Measurements from ENCODE around the gene CDH16.
"Not testable (repeated sequence)": the region's sequence is repeated elsewhere in the genome, so short reads cannot be mapped to it uniquely, and the experiment has no call there.

CDH16 gene

GRCh38 chr16:66959704-66960161, 41.0 kb upstream of the CDH16 start:
- CTCF ChIA-PET = interaction anchor here (0.8 to 6.1 kb wide), 19 partner anchors 8 to 227 kb away, joined by 3 to 57 read pairs (median 7); partner anchors contain the start of genes B3GNT9 and TRADD

GRCh38 chr16:66958857-66959703, 40.4 kb upstream of the CDH16 start:
- no peak for DNase-seq (ENCODE audit: low read depth, low spot score)
- ChIA-PET CTCF (interaction anchor here (0.8 to 6.1 kb wide), 21 partner anchors 8 to 228 kb away, joined by 3 to 57 read pairs (median 7); partner anchors contain the start of genes B3GNT9 and TRADD), POLR2A (no interaction called here)
- no peak overlapping the region for H3K4me3 ChIP-seq (ENCODE audit: low read depth, low read length)
- no peak for TF ChIP-seq CTCF (IDR thresholded peaks at IDR 0.05; ENCODE audit: insufficient read depth, low read length, missing control alignments)

More at GRCh38 chr16:66959704-66960161, 41.0 kb upstream of the CDH16 start:
- DNase-seq (ENCODE audit: low read depth, low spot score) = no peak
- POLR2A ChIA-PET = no interaction called here
- H3K4me3 ChIP-seq (ENCODE audit: low read depth, low read length) = no peak overlapping the region
- no peak for TF ChIP-seq CTCF (IDR thresholded peaks at IDR 0.05; ENCODE audit: insufficient read depth, low read length, missing control alignments)

- POLR2A ChIA-PET; H3K4me3 ChIP-seq (ENCODE audit: low read depth, low read length); DNase-seq (ENCODE audit: low read depth, low spot score): not testable (repeated sequence)
- CTCF ChIA-PET = interaction anchor here (0.6 to 6.1 kb wide), 11 partner anchors 16 to 242 kb away, joined by 3 to 57 read pairs (median 7); partner anchors contain the start of gene B3GNT9
These were observed 37.4 kb upstream of the CDH16 start for GRCh38 chr16:66956154-66956457.

- POLR2A ChIA-PET; H3K4me3 ChIP-seq (ENCODE audit: low read depth, low read length); DNase-seq (ENCODE audit: low read depth, low spot score): not testable (repeated sequence)
- CTCF ChIA-PET = interaction anchor here (1.1 to 6.1 kb wide), 9 partner anchors 16 to 243 kb away, joined by 3 to 57 read pairs (median 8); partner anchors contain the start of gene B3GNT9
These were observed 36.9 kb upstream of the CDH16 start for GRCh38 chr16:66955363-66956153.

- TF ChIP-seq CTCF (IDR thresholded peaks at IDR 0.05; ENCODE audit: insufficient read depth, low read length, missing control alignments) = peak; percentile 78
- POLR2A ChIA-PET = no interaction called here
- no peak overlapping the region for H3K4me3 ChIP-seq (ENCODE audit: low read depth, low read length)
- DNase-seq (ENCODE audit: low read depth, low spot score) = no peak
- CTCF ChIA-PET = interaction anchor here (0.6 to 6.6 kb wide), 31 partner anchors 11 to 560 kb away, joined by 3 to 90 read pairs (median 5); partner anchors contain the start of genes CDH16, EXOC3L1, FBXL8 and FHOD1
These were observed 35.5 kb upstream of the CDH16 start for GRCh38 chr16:66954097-66954659.

- TF ChIP-seq CTCF (IDR thresholded peaks at IDR 0.05; ENCODE audit: insufficient read depth, low read length, missing control alignments) = no peak
- DNase-seq (ENCODE audit: low read depth, low spot score) = no peak
- POLR2A ChIA-PET = no interaction called here
- CTCF ChIA-PET = interaction anchor here (0.6 to 6.6 kb wide), 35 partner anchors 7 to 561 kb away, joined by 3 to 90 read pairs (median 5); partner anchors contain the start of genes CDH16, CES3, EXOC3L1 and FBXL8
- H3K4me3 ChIP-seq (ENCODE audit: low read depth, low read length) = no peak overlapping the region
These were observed 34.9 kb upstream of the CDH16 start for GRCh38 chr16:66953462-66954096.

All from AG04449 (cell line).